Measurements from ENCODE around the gene MARK1.

Gene MARK1

DNA sequence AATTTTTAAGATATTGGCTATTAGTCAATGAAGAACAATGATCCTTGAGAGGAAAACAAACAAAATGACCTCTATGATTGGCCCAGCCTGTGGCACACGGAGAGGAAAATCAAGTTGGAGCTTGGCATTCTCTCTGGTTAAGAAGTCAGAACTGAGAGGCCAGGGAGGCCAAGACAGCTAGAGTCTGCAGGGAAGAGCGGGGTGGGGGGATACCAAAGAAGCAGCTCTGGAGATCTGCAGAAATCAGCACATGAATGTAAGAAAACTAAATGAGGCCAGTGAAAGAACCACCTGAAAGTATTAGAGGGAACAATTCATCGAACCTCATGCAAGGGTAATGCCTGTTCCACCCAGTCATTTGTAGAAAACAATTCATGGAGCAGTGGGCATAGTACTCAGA, 138.4 kb downstream of the MARK1 start (continued):
- TF ChIP-seq, protein P1, sequence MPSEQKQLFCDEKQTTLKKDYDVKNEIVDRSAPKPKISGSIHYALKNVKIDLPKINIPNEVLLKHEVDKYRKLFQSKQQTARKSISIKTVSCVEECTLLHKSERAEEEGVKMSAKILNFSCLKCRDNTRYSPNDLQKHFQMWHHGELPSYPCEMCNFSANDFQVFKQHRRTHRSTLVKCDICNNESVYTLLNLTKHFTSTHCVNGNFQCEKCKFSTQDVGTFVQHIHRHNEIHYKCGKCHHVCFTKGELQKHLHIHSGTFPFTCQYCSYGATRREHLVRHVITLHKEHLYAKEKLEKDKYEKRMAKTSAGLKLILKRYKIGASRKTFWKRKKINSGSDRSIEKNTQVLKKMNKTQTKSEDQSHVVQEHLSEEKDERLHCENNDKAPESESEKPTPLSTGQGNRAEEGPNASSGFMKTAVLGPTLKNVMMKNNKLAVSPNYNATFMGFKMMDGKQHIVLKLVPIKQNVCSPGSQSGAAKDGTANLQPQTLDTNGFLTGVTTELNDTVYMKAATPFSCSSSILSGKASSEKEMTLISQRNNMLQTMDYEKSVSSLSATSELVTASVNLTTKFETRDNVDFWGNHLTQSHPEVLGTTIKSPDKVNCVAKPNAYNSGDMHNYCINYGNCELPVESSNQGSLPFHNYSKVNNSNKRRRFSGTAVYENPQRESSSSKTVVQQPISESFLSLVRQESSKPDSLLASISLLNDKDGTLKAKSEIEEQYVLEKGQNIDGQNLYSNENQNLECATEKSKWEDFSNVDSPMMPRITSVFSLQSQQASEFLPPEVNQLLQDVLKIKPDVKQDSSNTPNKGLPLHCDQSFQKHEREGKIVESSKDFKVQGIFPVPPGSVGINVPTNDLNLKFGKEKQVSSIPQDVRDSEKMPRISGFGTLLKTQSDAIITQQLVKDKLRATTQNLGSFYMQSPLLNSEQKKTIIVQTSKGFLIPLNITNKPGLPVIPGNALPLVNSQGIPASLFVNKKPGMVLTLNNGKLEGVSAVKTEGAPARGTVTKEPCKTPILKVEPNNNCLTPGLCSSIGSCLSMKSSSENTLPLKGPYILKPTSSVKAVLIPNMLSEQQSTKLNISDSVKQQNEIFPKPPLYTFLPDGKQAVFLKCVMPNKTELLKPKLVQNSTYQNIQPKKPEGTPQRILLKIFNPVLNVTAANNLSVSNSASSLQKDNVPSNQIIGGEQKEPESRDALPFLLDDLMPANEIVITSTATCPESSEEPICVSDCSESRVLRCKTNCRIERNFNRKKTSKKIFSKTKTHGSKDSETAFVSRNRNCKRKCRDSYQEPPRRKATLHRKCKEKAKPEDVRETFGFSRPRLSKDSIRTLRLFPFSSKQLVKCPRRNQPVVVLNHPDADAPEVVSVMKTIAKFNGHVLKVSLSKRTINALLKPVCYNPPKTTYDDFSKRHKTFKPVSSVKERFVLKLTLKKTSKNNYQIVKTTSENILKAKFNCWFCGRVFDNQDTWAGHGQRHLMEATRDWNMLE (tag by site-specific recombination; conservative IDR thresholded peaks at IDR 0.05; ENCODE audit: low read depth), result no peak
- TF ChIP-seq ZNF558 (tag by site-specific recombination; IDR thresholded peaks at IDR 0.05) (no peak), SP3 (tag by site-specific recombination; IDR thresholded peaks at IDR 0.05) (no peak), GLI2 (tag by site-specific recombination; IDR thresholded peaks at IDR 0.05; ENCODE audit: borderline replicate concordance, low read depth) (no peak)
- TF ChIP-seq, protein P2, sequence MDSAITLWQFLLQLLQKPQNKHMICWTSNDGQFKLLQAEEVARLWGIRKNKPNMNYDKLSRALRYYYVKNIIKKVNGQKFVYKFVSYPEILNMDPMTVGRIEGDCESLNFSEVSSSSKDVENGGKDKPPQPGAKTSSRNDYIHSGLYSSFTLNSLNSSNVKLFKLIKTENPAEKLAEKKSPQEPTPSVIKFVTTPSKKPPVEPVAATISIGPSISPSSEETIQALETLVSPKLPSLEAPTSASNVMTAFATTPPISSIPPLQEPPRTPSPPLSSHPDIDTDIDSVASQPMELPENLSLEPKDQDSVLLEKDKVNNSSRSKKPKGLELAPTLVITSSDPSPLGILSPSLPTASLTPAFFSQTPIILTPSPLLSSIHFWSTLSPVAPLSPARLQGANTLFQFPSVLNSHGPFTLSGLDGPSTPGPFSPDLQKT (IDR thresholded peaks at IDR 0.05; ENCODE audit: borderline replicate concordance, low read depth, low read length), result no peak

DNA sequence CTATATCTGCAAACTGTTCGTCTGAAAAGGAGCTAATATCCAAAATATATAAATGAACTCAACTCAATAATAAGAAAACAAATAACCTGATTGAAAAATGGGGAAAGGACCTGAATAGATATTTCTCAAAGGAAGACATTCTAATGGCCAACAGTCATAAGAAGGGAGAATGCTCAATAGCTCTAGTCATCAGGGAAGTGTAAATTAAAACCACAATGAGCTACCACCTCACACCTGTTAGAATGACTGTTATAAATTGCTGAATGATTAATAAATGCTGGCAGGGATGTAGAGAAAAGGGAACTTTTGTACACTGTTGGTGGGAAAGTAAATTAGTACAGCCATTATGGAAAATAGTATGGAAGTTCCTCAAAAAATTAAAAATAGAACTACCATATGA, 141.1 kb downstream of the MARK1 start:
- CTCF ChIA-PET, result interaction anchor here (1.6 kb wide), 1 partner anchor 11 kb away, joined by 6 read pairs; no protein-coding TSS in a partner anchor

More for the DNA sequence above, 141.1 kb downstream of the MARK1 start:
- no peaks in the 10 kb centered on the region for H3K36me3 ChIP-seq (ENCODE audit: control insufficient read depth in 2 of 2, insufficient read depth in 1 of 2, low read length in 2 of 2)
- POLR2A ChIA-PET, result no interaction called here
- no peak overlapping the region for H3K27ac ChIP-seq (ENCODE audit: extremely low read depth, low read depth, low read length)
- no peak overlapping the region for H3K4me3 ChIP-seq (ENCODE audit: low read depth, low read length)
- no peaks in the 10 kb centered on the region for H3K4me1 ChIP-seq (ENCODE audit: control insufficient read depth, insufficient read depth, low read length)
- no peak for TF ChIP-seq ZNF426 (tag by site-specific recombination; IDR thresholded peaks at IDR 0.05)
- TF ChIP-seq, protein P3, sequence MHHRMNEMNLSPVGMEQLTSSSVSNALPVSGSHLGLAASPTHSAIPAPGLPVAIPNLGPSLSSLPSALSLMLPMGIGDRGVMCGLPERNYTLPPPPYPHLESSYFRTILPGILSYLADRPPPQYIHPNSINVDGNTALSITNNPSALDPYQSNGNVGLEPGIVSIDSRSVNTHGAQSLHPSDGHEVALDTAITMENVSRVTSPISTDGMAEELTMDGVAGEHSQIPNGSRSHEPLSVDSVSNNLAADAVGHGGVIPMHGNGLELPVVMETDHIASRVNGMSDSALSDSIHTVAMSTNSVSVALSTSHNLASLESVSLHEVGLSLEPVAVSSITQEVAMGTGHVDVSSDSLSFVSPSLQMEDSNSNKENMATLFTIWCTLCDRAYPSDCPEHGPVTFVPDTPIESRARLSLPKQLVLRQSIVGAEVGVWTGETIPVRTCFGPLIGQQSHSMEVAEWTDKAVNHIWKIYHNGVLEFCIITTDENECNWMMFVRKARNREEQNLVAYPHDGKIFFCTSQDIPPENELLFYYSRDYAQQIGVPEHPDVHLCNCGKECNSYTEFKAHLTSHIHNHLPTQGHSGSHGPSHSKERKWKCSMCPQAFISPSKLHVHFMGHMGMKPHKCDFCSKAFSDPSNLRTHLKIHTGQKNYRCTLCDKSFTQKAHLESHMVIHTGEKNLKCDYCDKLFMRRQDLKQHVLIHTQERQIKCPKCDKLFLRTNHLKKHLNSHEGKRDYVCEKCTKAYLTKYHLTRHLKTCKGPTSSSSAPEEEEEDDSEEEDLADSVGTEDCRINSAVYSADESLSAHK (tag by site-specific recombination; IDR thresholded peaks at IDR 0.05), result no peak
- no peak for TF ChIP-seq ZNF169 (tag by site-specific recombination; IDR thresholded peaks at IDR 0.05)
- no peak for TF ChIP-seq ZNF555 (tag by site-specific recombination; conservative IDR thresholded peaks at IDR 0.05)
- no peak for TF ChIP-seq ZNF202 (tag by site-specific recombination; IDR thresholded peaks at IDR 0.05; ENCODE audit: borderline replicate concordance)
- no peak for TF ChIP-seq ZNF404 (tag by site-specific recombination; IDR thresholded peaks at IDR 0.05)
- TF ChIP-seq ZNF571 (tag by site-specific recombination; IDR thresholded peaks at IDR 0.05), result no peak
- TF ChIP-seq ZNF514 (tag by site-specific recombination; IDR thresholded peaks at IDR 0.05), result no peak
- no peak for TF ChIP-seq ZNF211 (tag by site-specific recombination; IDR thresholded peaks at IDR 0.05; ENCODE audit: low read depth)
- no peak for TF ChIP-seq KLF7 (tag by site-specific recombination; IDR thresholded peaks at IDR 0.05; ENCODE audit: borderline replicate concordance)
- TF ChIP-seq, protein P4, sequence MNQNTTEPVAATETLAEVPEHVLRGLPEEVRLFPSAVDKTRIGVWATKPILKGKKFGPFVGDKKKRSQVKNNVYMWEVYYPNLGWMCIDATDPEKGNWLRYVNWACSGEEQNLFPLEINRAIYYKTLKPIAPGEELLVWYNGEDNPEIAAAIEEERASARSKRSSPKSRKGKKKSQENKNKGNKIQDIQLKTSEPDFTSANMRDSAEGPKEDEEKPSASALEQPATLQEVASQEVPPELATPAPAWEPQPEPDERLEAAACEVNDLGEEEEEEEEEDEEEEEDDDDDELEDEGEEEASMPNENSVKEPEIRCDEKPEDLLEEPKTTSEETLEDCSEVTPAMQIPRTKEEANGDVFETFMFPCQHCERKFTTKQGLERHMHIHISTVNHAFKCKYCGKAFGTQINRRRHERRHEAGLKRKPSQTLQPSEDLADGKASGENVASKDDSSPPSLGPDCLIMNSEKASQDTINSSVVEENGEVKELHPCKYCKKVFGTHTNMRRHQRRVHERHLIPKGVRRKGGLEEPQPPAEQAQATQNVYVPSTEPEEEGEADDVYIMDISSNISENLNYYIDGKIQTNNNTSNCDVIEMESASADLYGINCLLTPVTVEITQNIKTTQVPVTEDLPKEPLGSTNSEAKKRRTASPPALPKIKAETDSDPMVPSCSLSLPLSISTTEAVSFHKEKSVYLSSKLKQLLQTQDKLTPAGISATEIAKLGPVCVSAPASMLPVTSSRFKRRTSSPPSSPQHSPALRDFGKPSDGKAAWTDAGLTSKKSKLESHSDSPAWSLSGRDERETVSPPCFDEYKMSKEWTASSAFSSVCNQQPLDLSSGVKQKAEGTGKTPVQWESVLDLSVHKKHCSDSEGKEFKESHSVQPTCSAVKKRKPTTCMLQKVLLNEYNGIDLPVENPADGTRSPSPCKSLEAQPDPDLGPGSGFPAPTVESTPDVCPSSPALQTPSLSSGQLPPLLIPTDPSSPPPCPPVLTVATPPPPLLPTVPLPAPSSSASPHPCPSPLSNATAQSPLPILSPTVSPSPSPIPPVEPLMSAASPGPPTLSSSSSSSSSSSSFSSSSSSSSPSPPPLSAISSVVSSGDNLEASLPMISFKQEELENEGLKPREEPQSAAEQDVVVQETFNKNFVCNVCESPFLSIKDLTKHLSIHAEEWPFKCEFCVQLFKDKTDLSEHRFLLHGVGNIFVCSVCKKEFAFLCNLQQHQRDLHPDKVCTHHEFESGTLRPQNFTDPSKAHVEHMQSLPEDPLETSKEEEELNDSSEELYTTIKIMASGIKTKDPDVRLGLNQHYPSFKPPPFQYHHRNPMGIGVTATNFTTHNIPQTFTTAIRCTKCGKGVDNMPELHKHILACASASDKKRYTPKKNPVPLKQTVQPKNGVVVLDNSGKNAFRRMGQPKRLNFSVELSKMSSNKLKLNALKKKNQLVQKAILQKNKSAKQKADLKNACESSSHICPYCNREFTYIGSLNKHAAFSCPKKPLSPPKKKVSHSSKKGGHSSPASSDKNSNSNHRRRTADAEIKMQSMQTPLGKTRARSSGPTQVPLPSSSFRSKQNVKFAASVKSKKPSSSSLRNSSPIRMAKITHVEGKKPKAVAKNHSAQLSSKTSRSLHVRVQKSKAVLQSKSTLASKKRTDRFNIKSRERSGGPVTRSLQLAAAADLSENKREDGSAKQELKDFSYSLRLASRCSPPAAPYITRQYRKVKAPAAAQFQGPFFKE (tag by site-specific recombination; IDR thresholded peaks at IDR 0.05; ENCODE audit: borderline replicate concordance), result no peak
- no peak for TF ChIP-seq ZNF830 (tag by site-specific recombination; IDR thresholded peaks at IDR 0.05; ENCODE audit: low read depth)
- TF ChIP-seq ZNF335 (tag by site-specific recombination; conservative IDR thresholded peaks at IDR 0.05), result no peak
- H3K9me3 ChIP-seq (ENCODE audit: control insufficient read depth, insufficient read depth, low read depth, low read length), result no peaks in the 10 kb centered on the region

All from HEK293 (cell line).